Kidney glomerular epithelial cell (primary cell): ENCODE data around the gene KCNMA1.
"Not testable (repeated sequence)": the region's sequence is repeated elsewhere in the genome, so short reads cannot be mapped to it uniquely, and the experiment has no call there.

ENCODE experiments used
- DNase-seq: peaks from one replicate; lab custom pipeline; 2025; lab: John Stamatoyannopoulos, UW

Gene KCNMA1

DNA sequence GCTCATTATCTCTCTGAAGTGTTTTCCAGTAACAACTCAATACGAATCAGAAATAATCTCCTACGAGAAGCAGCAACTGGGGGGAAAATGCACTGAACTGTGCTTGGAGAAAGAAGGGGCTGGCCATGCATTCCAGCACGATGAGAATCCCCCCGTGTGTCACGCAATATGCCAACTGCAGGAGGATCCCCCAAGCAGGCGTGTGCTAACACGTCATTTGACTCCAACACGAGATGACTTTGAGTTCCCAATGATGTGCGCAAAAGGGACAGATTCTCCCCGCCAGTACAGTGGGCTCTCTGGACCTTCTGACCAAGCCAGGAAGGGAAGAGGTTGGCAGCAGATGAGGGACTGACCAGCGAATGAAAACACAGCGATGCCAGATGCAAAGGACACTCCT is 105.5 kb downstream of the KCNMA1 start:
- no peak for DNase-seq

DNA sequence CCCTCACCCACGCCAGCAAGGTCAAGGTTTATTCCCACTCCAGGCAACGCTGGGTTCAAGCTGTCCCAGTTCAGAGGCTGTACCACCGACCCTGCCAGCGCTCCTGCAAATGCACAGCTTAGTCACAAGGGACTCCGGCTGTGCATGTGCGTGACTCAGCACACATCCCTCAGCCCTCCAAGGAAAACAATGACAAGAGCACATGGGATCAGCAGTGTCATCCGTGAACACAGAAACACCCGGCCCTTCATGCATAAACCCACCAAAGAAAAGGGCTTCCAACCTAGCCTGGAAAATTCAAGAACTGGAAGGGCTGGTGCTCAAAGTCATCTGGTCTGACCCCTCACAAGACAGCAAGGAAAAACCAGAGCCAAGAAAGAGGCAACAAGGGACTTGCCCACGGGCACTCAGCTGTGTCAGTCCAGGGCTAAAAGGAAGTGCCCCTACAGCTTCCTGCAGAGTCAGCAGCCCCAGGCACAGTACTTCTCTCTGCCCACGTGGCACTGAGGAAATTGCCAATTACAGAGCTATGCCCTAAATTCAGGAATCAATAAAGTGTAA is 106.1 kb downstream of the KCNMA1 start:
- peak; percentile 38 for DNase-seq

- no peak for DNase-seq
These were observed 107.6 kb downstream of the KCNMA1 start for GRCh38 chr10:77530011-77530410.

- DNase-seq: no peak
These were observed 108.5 kb downstream of the KCNMA1 start for GRCh38 chr10:77529050-77529576.

DNA sequence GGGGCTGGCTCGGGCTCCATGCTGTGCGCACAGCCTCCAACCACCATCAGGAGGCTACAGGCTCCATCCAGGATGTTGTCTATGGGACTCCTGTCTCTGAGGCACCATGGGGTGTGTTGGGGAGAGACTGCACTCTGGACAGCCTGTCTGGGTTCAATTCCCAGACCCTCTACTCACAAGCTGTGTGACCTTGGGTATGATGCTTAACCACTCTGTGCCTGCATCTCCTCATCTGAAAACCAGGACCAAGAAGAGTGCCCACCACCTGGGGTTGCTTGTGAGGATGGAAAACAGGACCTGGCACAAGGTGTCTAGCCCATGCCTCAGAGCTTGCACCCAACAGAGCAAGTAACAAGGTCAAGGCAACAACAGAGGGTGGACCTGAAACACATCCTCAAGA is 109.8 kb downstream of the KCNMA1 start:
- DNase-seq: no peak

DNA sequence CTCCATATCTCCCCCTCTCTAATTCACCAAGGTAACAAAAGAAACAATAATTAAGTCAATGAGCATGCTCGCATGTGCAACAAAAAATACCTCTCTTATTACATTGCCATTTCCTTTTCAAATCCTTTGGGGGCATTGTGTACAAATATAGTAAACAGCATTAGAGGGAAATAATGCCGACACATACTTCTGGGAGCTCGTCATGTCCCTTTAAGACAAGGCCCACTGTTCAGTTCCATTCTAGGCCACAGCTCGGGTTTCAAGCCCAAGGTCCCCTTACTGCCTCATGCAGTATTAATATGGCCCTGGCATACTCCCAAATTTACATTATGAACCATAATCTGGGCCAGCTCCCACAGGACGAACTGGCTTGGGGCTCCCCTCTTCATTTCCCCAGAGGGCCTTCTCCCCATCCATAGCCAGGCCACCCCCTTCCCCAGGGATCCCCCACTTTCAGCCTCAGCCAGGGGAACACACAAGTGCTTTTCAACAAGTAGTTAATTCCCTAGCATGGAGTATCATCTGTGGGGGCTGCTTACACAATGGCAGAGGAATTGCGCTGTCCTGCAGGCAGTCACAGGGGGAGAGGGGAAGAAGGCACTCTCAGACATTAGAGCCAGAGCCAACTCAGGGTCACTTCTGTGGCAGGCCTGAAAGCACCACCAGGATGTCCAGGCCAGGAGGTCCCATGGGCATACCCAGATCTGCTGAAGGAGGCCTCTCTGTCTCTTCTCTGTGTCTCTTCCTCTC is 110.6 kb downstream of the KCNMA1 start:
- no peak for DNase-seq

DNA sequence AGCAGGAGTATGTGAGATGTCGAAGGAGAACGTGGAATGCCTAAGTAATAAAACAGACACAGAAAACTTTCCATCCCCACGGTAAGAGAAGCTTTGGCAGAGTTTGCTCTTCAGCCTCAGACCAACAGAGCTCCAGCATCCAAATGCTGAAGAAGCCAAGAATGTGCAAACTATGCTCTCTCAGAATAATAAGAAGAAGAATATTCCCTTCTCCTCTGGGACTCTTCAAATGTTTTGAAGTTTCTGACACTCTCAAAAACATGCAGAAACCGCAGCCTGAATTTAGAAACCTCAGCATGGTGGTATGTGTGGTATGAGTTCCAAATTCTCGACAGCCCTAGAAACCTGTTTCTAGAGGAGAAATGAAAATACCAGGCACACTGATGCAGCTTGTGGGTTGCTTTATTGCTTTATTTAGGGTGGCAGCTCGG is 113.3 kb downstream of the KCNMA1 start:
- no peak for DNase-seq

- no peak for DNase-seq
These were observed 115.3 kb downstream of the KCNMA1 start for GRCh38 chr10:77522268-77522809.

DNA sequence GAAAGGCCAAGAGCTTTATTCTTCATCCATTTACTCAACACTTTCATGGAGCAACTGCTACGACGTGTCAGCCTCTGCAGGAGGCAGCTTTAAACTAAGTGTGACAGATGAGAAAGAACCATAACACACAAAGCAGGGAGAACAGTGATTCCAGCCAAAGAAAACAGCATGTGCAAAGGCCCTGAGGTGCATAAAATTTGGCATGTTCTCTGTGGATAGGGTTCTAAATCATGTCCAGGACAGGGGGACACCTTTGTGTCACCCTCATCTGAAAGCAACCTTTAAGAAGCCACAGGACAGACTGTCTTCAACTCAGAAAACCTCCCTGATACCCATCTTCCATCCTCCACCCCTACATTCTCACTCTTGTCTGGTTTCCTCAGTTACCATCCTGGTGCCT is 116.6 kb downstream of the KCNMA1 start:
- DNase-seq: no peak

DNA sequence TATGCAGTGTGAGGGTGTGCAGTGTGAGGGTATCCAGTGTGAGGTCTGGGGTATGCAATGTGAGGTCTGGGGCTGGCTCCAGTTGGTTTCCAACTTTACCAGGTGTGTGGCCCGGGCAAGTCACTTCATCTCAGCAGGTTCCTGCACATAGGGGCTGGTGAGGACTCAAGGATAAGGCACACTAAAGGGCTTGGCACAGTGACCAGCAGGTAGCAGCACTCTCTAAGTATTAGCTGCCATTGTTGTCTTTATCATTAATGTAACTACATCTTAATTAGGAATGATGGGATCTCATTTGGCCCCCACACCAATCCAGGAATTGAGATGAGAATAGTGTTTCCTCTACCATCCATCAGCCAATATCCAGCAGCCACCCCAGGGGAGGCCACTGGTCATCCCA is 117.3 kb downstream of the KCNMA1 start:
- no peak for DNase-seq

GRCh38 chr10:77519791-77520190 is 117.8 kb downstream of the KCNMA1 start:
- not testable (repeated sequence) for DNase-seq

DNA sequence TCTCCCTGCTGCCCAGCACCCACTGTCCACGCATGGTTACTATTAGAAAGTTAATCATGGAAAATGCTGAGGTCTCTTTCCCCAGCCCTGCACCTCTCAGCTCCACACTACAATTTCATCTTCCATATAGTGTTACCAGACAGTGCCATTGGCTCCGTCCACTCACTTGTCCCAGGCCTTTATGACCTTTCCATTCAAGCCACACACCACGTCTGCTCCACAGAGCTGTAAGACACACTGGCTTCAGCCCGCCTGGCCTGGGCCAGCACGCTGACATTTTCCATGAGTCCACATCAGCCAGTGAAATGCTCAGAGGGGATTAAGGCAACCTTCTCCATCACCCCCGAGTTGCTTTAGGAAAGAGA is 118.7 kb downstream of the KCNMA1 start:
- no peak for DNase-seq

DNA sequence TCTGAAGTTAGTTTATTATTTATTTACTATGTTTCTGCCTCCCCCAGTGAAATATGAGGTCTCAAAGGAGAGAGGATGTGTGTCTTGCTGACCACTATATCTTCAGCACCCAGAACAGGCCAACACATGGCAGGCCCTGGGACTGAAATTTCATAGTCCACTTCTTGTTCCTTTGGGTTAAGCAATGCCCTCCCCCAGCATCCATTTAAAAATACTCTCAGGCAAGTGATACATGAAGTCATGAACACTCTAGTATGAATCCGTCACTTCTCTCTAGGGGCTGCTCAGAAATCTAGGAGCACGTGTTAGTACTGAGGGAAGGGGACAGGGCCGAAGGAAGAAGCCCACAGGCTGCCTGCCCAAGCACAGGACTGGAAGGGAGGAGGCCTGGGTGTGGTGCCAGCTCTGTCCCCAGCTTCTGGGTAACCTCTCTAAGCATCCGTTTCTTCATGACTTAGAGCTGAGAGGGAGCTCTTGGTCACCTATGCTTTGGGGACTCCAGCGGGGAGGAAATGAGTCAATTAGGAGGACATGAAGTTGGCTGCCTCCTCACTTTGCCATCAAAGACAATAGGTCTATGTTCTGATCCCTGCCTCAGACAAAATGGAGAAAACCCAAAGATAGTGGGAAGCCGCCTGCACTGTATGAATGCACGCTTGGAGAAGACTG is 119.2 kb downstream of the KCNMA1 start:
- no peak for DNase-seq

- no peak for DNase-seq
These were observed 121.0 kb downstream of the KCNMA1 start for GRCh38 chr10:77516575-77516974.

GRCh38 chr10:77514870-77515269 is 122.7 kb downstream of the KCNMA1 start:
- no peak for DNase-seq

DNA sequence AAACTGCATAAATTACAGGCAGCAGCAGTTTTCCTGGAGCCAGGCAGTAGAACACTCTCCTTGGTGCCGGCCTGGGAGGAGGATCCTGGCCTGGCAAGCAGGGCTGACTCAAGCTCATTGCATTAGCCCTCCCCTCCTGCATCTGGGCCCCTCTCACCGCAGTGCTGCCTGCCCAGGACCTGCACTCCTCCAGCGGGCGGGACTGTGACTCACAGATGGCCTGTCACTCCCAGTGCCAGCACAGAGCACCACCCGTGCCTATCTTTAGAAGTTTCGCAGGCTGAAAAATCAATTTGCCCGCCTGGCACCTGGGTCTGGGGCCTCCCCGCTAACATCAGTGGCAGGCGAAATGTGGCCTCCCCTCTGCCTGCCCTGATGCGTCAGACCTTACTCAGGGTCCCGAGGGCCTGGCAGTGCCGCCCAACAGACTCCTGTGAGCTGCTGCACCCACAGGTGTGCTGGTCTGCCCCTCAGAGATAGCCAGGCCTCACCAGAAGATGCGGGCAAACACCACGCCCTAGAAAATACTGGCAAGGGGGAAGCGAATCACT is 123.8 kb downstream of the KCNMA1 start:
- peak; percentile 89 for DNase-seq

DNA sequence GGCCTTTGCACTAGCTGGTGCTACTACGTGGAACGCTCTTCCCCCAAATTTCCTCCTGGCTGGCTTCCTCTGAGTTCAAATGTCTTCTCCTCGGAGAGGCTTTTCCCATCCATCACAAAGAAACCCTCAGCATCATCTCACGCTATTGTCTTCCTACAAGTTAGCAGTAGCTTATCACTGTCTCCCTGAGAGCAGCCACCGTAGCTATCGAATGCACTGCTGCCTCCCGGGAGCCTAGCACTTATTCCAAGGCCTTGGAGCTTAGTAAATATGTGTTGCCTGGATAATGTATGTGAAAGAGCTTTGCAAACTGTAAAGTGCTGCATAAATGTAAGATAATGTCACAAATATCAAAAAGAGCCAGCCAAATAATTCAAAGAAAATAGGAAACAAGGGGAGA is 124.4 kb downstream of the KCNMA1 start:
- DNase-seq: no peak

DNA sequence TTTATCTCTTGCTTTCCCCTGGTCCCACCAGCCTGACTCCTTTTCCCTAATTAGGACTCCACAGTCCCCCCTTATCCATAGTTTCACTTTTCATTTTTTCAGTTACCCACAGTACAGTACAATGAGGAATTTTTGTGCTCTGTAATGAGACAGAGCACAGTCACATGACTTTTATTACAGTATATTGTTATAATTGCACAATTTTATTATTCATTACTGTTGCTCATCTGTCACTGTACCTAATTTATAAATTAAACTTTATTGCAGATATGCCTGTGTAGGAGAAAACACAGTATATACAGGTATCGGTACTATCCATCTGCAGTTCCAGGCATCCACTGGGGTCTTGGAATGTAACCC is 125.4 kb downstream of the KCNMA1 start:
- no peak for DNase-seq

DNA sequence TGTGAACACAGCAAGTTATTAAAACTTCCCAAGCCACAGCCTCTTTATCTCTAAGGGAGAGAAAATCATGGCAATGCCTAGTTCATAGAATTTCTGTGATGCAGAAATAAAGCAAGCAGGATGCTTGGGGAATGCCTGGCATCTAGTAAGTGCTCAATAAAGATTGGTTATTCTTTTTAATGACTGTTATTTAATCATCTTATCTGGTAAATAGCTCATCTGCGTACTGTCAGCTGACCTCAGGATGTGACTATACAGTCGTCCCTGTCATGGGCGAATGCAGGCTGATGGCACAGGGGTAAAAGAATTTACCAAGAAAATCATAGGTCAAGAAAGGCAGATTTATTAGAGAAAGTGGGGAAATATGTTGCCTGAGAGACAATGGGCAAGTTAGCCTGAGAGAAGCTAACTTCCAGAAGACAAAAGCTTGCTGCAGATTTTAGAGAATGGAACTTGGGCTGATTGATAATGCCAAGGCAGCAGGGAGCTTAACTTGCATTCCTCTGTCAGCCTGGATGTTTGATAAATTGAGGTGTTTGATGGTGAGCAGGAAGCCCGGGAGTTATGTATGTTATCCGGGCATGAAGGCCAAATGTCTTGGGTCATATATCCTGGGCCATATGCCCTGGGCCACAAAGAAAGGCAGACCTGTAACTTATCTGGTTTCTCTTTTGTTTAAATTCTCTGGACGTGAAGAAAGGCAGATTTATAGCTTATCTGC is 126.0 kb downstream of the KCNMA1 start:
- no peak for DNase-seq

DNA sequence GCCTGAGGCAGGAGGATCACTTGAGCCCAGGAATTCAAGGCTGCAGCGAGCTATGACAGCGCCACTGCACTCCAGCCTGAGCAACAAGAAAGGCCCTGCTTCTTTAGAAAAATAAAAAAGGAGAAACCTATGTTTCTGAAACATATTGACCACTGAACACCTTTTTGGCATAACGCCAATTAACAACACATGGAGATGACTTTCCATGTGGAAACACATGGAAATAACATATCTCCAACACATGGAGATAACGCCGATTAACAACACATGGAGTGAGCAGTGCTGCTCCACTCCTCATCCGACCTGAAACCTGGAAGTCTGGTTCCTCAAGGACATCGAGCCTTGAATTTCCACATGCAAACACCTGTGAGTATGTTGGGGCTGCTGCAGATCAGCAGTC is 126.9 kb downstream of the KCNMA1 start:
- DNase-seq: no peak

DNA sequence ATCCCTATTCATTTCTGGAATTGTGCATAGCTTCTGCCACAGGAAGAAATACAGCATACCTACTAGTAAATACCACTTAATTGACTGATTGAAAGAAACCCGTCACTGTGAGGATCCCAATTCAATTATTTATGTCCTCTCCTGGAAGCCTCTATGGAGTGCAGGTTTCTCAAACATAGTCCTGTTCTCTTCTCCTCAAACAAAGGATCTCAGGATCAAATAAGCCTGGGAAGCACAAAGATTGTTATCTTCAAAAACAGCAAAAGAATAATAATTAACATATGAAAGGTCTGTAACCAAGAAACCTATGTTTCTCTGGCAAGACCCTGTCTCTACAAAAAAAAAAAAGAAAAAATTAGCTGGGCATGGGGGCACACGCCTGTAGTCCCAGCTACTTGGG is 127.3 kb downstream of the KCNMA1 start:
- DNase-seq: no peak

GRCh38 chr10:77509391-77509790 is 128.2 kb downstream of the KCNMA1 start:
- no peak for DNase-seq
